Suprapubic skin (tissue), 4 donors: ENCODE results near the gene CIITA.
A peak's percentile ranks its signal among the peaks of the same experiment; 100 is the strongest.

Experiments used
- CTCF ChIP-seq, 2 donors: fragments of 200-600 bp in 1 of 2; fragments of 450-650 bp in 1 of 2; sonication (generic) in 1 of 2; IDR thresholded peaks; one replicate each; pipeline ENCODE4 v1.5.1; 2016 to 2019; ENCODE audit warnings: antibody characterized with exemption in 2 of 2, mild to moderate bottlenecking in 1 of 2, moderate library complexity in 1 of 2
- EP300 ChIP-seq: sonication (generic); formaldehyde crosslinking; IDR thresholded peaks from one replicate; pipeline ENCODE4 v1.6.1; 2017; ENCODE audit warnings: antibody characterized with exemption
- POLR2A ChIP-seq, 2 donors: fragments of 450-650 bp; IDR thresholded peaks; one replicate each; pipeline ENCODE4 v1.6.1; 2017; ENCODE audit warnings: antibody characterized with exemption in 2 of 2, mild to moderate bottlenecking in 2 of 2, moderate library complexity in 2 of 2
- POLR2AphosphoS5 ChIP-seq, 3 donors: sonication (generic); formaldehyde crosslinking; IDR thresholded peaks; one replicate each; pipeline ENCODE4 v1.6.1; 2017; ENCODE audit warnings: antibody characterized with exemption in 3 of 3

DNA sequence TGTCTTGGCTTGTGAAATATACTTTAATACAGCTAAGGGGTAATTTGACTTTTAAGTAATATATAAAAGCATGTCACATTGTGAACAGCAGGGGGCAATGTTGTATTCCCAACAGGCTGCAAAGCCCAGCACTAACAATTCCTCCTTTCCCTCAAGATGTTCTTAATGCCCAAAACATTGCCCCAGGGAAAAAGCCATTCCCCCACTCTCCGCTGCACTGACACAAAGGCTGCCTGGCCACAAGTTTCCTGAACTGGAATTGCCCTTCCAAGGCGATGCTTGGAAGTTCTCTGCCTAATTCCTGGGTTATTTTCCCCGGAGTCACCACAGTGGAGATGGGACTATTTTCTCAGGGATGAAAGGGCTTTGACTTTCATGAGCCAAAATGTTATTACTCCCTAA, 94.6 kb downstream of the CIITA start:
- TF ChIP-seq CTCF (IDR thresholded peaks at IDR 0.05) (peak; percentile 63 to 88), POLR2A (IDR thresholded peaks at IDR 0.05) (no peak), EP300 (no peak), POLR2AphosphoS5 (IDR thresholded peaks at IDR 0.05) (no peak)
